GM04503 (cell line): ENCODE data around the gene AKR1C2.
"Not testable (repeated sequence)": the region's sequence is repeated elsewhere in the genome, so short reads cannot be mapped to it uniquely, and the experiment has no call there.

Experiments
- DNase-seq: peaks from one replicate; pipeline ENCODE4 v3.0.0-alpha.2; 2012; ENCODE audit warnings: low read depth

AKR1C2 gene

GRCh38 chr10:4988000-4988641 lies 15.5 kb downstream of the AKR1C2 start:
- not testable (repeated sequence) for DNase-seq

GRCh38 chr10:4984971-4985594 lies 18.6 kb downstream of the AKR1C2 start:
- peak; percentile 53 for DNase-seq

- no peak for DNase-seq
Observed at GRCh38 chr10:4984223-4984622, 19.4 kb downstream of the AKR1C2 start.

- no peak for DNase-seq
Observed at GRCh38 chr10:4983615-4984216, 19.9 kb downstream of the AKR1C2 start.

GRCh38 chr10:4982764-4983226 lies 20.9 kb downstream of the AKR1C2 start:
- DNase-seq: no peak

GRCh38 chr10:4981722-4982471 lies 21.8 kb downstream of the AKR1C2 start:
- DNase-seq: no peak

GRCh38 chr10:4980793-4981192 lies 22.9 kb downstream of the AKR1C2 start:
- no peak for DNase-seq

GRCh38 chr10:4978870-4979269 lies 24.8 kb downstream of the AKR1C2 start:
- no peak for DNase-seq

GRCh38 chr10:4977025-4977424 lies 26.6 kb downstream of the AKR1C2 start:
- DNase-seq: no peak

- not testable (repeated sequence) for DNase-seq
Observed at GRCh38 chr10:4974400-4974799, 29.3 kb downstream of the AKR1C2 start.

- not testable (repeated sequence) for DNase-seq
Observed at GRCh38 chr10:4973294-4973693, 30.4 kb downstream of the AKR1C2 start.

- DNase-seq: not testable (repeated sequence)
Observed at GRCh38 chr10:4972369-4973142, 31.1 kb downstream of the AKR1C2 start.

GRCh38 chr10:4970362-4970761 lies 33.3 kb downstream of the AKR1C2 start:
- not testable (repeated sequence) for DNase-seq

GRCh38 chr10:4969289-4969688 lies 34.4 kb downstream of the AKR1C2 start:
- not testable (repeated sequence) for DNase-seq

GRCh38 chr10:4967189-4967588 lies 36.5 kb downstream of the AKR1C2 start:
- DNase-seq: not testable (repeated sequence)

GRCh38 chr10:4965763-4966162 lies 37.9 kb downstream of the AKR1C2 start:
- not testable (repeated sequence) for DNase-seq

GRCh38 chr10:4963815-4964154 lies 39.9 kb downstream of the AKR1C2 start:
- not testable (repeated sequence) for DNase-seq

GRCh38 chr10:4962876-4963814 lies 40.5 kb downstream of the AKR1C2 start, which contains the start of gene AKR1C1:
Gene AKR1C1, plus strand, starts transcription at chr10:4963415. Its CDS starts 30 bp downstream, at chr10:4963445.
- DNase-seq: not testable (repeated sequence)

- not testable (repeated sequence) for DNase-seq
Observed at GRCh38 chr10:4962308-4962707, 41.3 kb downstream of the AKR1C2 start.

GRCh38 chr10:4961558-4961957 lies 42.1 kb downstream of the AKR1C2 start:
- not testable (repeated sequence) for DNase-seq
